NCI-H1105 (cell line): ENCODE measurements around the gene HOXB2.
A peak's percentile ranks its signal among the peaks of the same experiment; 100 is the strongest.
"Not testable (repeated sequence)": the region's sequence is repeated elsewhere in the genome, so short reads cannot be mapped to it uniquely, and the experiment has no call there.

Experiments used
- DNase-seq: peaks from one replicate; lab custom pipeline; 2025; lab: John Stamatoyannopoulos, UW

HOXB2 gene

GRCh38 chr17:48514477-48514876, 30.4 kb downstream of the HOXB2 start:
- DNase-seq: no peak

- no peak for DNase-seq
These were observed 31.0 kb downstream of the HOXB2 start for GRCh38 chr17:48513666-48514455.

- DNase-seq: no peak
These were observed 31.8 kb downstream of the HOXB2 start for GRCh38 chr17:48513097-48513496.

- DNase-seq: no peak
These were observed 33.9 kb downstream of the HOXB2 start for GRCh38 chr17:48510761-48511604.

GRCh38 chr17:48510381-48510760, 34.5 kb downstream of the HOXB2 start:
- DNase-seq: no peak

GRCh38 chr17:48509708-48510107, 35.2 kb downstream of the HOXB2 start:
- DNase-seq: not testable (repeated sequence)

GRCh38 chr17:48506246-48506645, 38.7 kb downstream of the HOXB2 start:
- DNase-seq: no peak

- DNase-seq: peak; percentile 34
These were observed 39.1 kb downstream of the HOXB2 start for GRCh38 chr17:48505788-48506187.

GRCh38 chr17:48504953-48505352, 40.0 kb downstream of the HOXB2 start:
- DNase-seq: no peak

GRCh38 chr17:48503747-48504146, 41.2 kb downstream of the HOXB2 start:
- no peak for DNase-seq

- DNase-seq: no peak
These were observed 42.0 kb downstream of the HOXB2 start for GRCh38 chr17:48502901-48503300.

GRCh38 chr17:48502312-48502711, 42.6 kb downstream of the HOXB2 start:
- DNase-seq: no peak

- no peak for DNase-seq
These were observed 44.2 kb downstream of the HOXB2 start for GRCh38 chr17:48500435-48501426.

- no peak for DNase-seq
These were observed 45.0 kb downstream of the HOXB2 start for GRCh38 chr17:48499735-48500434.

GRCh38 chr17:48499248-48499647, 45.7 kb downstream of the HOXB2 start:
- DNase-seq: no peak

- DNase-seq: peak; percentile 35
These were observed 46.6 kb downstream of the HOXB2 start for GRCh38 chr17:48498164-48498850.

- no peak for DNase-seq
These were observed 47.8 kb downstream of the HOXB2 start for GRCh38 chr17:48497103-48497502.

GRCh38 chr17:48494335-48494734, 50.6 kb downstream of the HOXB2 start:
- DNase-seq: no peak
